Measurements from ENCODE around the gene AIFM3. TPM values are rescaled to one million over a fixed set of nuclear protein-coding genes. Genes with fewer than 3 reads are reported as not detected.

Gene AIFM3
- total RNA-seq, 1 experiment from 2014 or later = 2.6 TPM

DNA sequence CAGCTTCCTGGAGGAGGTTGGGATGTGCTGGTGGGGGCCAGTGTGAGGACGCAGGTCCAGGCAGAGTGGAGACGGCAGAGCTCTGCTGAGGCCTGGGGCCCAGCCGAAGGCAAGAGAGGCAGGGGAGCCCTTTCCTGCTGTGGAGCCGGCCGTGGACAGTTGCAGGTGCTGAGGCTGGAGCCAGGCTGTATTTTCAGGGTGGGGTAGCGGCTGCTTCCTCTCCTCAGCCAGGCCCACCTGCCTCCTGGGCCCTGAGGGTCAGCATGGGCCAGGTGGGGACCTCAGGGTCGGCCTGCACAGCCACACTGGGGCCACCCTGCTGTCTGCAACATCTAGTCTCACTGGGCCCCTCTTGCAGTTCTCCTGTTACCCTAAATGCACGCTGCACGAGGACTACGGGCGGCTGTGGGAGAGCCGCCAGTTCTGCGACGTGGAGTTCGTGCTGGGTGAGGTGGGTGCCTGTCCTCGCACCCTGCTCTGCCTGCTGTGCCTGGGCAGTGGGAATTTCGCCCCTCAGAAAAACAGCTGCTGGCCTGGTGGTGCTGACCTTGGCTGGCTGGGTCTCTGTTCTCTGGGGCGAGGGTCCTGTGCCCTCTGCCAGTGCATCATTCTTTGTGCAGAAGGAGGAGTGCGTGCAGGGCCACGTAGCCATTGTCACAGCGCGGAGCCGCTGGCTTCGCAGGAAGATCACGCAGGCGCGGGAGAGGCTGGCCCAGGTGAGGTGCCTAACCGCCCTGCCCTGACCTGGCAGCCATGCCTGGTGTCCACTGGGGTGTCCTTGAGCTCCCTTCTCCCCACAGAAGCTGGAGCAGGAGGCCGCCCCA, 26.5 kb downstream of the AIFM3 start:
- no peaks in the 10 kb centered on the region for H3K9me3 Mint-ChIP-seq
- no peak for ATAC-seq
- H3K27ac Mint-ChIP-seq = no peak overlapping the region
- TF ChIP-seq TP53 (CRISPR knock-in tag; IDR thresholded peaks at IDR 0.05) (no peak), ZNF317 (CRISPR knock-in tag; IDR thresholded peaks at IDR 0.05; ENCODE audit: borderline replicate concordance, low read depth) (no peak), ZNF263 (CRISPR knock-in tag; IDR thresholded peaks at IDR 0.05; ENCODE audit: low read depth) (no peak), NR3C1 (CRISPR knock-in tag; conservative IDR thresholded peaks at IDR 0.05; ENCODE audit: low read depth) (no peak), NFYB (CRISPR knock-in tag; conservative IDR thresholded peaks at IDR 0.05; ENCODE audit: low read depth) (no peak), ZNF121 (CRISPR knock-in tag; IDR thresholded peaks at IDR 0.05) (no peak), CTCF (IDR thresholded peaks at IDR 0.05) (no peak), ZNF138 (CRISPR knock-in tag; conservative IDR thresholded peaks at IDR 0.05) (no peak), USF2 (CRISPR knock-in tag; IDR thresholded peaks at IDR 0.05) (no peak)
- TF ChIP-seq, protein P1, sequence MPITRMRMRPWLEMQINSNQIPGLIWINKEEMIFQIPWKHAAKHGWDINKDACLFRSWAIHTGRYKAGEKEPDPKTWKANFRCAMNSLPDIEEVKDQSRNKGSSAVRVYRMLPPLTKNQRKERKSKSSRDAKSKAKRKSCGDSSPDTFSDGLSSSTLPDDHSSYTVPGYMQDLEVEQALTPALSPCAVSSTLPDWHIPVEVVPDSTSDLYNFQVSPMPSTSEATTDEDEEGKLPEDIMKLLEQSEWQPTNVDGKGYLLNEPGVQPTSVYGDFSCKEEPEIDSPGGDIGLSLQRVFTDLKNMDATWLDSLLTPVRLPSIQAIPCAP (CRISPR knock-in tag; IDR thresholded peaks at IDR 0.05) = no peak
- TF ChIP-seq, protein P2, sequence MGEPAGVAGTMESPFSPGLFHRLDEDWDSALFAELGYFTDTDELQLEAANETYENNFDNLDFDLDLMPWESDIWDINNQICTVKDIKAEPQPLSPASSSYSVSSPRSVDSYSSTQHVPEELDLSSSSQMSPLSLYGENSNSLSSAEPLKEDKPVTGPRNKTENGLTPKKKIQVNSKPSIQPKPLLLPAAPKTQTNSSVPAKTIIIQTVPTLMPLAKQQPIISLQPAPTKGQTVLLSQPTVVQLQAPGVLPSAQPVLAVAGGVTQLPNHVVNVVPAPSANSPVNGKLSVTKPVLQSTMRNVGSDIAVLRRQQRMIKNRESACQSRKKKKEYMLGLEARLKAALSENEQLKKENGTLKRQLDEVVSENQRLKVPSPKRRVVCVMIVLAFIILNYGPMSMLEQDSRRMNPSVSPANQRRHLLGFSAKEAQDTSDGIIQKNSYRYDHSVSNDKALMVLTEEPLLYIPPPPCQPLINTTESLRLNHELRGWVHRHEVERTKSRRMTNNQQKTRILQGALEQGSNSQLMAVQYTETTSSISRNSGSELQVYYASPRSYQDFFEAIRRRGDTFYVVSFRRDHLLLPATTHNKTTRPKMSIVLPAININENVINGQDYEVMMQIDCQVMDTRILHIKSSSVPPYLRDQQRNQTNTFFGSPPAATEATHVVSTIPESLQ (CRISPR knock-in tag; IDR thresholded peaks at IDR 0.05) = no peak
- H3K36me3 Mint-ChIP-seq = no peaks in the 10 kb centered on the region
- H3K4me1 Mint-ChIP-seq = no peaks in the 10 kb centered on the region
- H3K4me3 Mint-ChIP-seq = no peak overlapping the region
- H3K27me3 Mint-ChIP-seq (ENCODE audit: low read depth) = no peaks in the 10 kb centered on the region
- POLR2A ChIA-PET = no interaction called here
- CTCF ChIA-PET = interaction anchor here (1.3 kb wide), 1 partner anchor 11 kb away, joined by 3 read pairs; the partner anchor contains the start of gene LZTR1
- DNase-seq (ENCODE audit: low spot score) = no peak

- ATAC-seq (no peak), DNase-seq (ENCODE audit: low spot score) (no peak)
- Mint-ChIP-seq H3K4me1 (no peaks in the 10 kb centered on the region), H3K27me3 (ENCODE audit: low read depth) (no peaks in the 10 kb centered on the region), H3K36me3 (no peaks in the 10 kb centered on the region), H3K4me3 (no peak overlapping the region), H3K27ac (no peak overlapping the region), H3K9me3 (no peaks in the 10 kb centered on the region)
- CTCF ChIA-PET = interaction anchor here (1.3 kb wide), 1 partner anchor 12 kb away, joined by 3 read pairs; the partner anchor contains the start of gene LZTR1
- POLR2A ChIA-PET = no interaction called here
- TF ChIP-seq, protein P3, sequence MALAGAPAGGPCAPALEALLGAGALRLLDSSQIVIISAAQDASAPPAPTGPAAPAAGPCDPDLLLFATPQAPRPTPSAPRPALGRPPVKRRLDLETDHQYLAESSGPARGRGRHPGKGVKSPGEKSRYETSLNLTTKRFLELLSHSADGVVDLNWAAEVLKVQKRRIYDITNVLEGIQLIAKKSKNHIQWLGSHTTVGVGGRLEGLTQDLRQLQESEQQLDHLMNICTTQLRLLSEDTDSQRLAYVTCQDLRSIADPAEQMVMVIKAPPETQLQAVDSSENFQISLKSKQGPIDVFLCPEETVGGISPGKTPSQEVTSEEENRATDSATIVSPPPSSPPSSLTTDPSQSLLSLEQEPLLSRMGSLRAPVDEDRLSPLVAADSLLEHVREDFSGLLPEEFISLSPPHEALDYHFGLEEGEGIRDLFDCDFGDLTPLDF (CRISPR knock-in tag; IDR thresholded peaks at IDR 0.05) = no peak
- TF ChIP-seq FOXJ3 (CRISPR knock-in tag; IDR thresholded peaks at IDR 0.05; ENCODE audit: borderline replicate concordance) (no peak), FOXK1 (CRISPR knock-in tag; IDR thresholded peaks at IDR 0.05) (no peak), JAZF1 (CRISPR knock-in tag; IDR thresholded peaks at IDR 0.05) (no peak), NR3C1 (CRISPR knock-in tag; conservative IDR thresholded peaks at IDR 0.05; ENCODE audit: low read depth) (no peak), SP1 (CRISPR knock-in tag; conservative IDR thresholded peaks at IDR 0.05) (no peak), FOXP1 (CRISPR knock-in tag; IDR thresholded peaks at IDR 0.05; ENCODE audit: borderline replicate concordance) (no peak)
- TF ChIP-seq, protein P4, sequence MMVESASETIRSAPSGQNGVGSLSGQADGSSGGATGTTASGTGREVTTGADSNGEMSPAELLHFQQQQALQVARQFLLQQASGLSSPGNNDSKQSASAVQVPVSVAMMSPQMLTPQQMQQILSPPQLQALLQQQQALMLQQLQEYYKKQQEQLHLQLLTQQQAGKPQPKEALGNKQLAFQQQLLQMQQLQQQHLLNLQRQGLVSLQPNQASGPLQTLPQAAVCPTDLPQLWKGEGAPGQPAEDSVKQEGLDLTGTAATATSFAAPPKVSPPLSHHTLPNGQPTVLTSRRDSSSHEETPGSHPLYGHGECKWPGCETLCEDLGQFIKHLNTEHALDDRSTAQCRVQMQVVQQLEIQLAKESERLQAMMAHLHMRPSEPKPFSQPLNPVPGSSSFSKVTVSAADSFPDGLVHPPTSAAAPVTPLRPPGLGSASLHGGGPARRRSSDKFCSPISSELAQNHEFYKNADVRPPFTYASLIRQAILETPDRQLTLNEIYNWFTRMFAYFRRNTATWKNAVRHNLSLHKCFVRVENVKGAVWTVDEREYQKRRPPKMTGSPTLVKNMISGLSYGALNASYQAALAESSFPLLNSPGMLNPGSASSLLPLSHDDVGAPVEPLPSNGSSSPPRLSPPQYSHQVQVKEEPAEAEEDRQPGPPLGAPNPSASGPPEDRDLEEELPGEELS (CRISPR knock-in tag; IDR thresholded peaks at IDR 0.05) = no peak
- TF ChIP-seq, protein P5, sequence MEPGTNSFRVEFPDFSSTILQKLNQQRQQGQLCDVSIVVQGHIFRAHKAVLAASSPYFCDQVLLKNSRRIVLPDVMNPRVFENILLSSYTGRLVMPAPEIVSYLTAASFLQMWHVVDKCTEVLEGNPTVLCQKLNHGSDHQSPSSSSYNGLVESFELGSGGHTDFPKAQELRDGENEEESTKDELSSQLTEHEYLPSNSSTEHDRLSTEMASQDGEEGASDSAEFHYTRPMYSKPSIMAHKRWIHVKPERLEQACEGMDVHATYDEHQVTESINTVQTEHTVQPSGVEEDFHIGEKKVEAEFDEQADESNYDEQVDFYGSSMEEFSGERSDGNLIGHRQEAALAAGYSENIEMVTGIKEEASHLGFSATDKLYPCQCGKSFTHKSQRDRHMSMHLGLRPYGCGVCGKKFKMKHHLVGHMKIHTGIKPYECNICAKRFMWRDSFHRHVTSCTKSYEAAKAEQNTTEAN (CRISPR knock-in tag; IDR thresholded peaks at IDR 0.05) = no peak
- TF ChIP-seq, protein P2 (CRISPR knock-in tag; IDR thresholded peaks at IDR 0.05) = no peak
These were observed 27.3 kb downstream of the AIFM3 start for GRCh38 chr22:20994128-20994901.

Measured in WTC11 (cell line).